T1000 (cell line): ENCODE data around the gene FOXP1.

Experiments used
- DNase-seq: peaks from one replicate; lab custom pipeline; 2025; ENCODE audit warnings: mixed read lengths; lab: John Stamatoyannopoulos, UW

Gene FOXP1

DNA sequence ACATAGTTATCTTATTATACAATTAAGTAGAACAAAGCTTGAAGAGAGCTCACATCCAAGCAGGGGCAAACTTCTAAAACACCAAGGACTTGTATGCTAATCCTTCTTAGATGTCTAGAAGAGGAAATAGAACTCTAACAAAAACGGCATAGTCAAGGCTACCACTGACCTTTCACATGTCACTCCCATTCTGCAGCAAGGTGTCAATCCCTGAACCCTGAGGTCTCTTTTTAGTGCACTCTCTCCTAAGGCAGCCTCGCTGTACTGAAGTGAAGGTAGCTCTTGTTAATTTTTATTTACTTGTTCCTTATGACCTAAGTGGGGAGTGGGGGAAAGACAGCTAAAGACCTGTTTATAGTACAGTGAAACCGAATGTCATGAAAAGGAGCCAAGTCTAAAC, 506.5 kb downstream of the FOXP1 start:
- no peak for DNase-seq

DNA sequence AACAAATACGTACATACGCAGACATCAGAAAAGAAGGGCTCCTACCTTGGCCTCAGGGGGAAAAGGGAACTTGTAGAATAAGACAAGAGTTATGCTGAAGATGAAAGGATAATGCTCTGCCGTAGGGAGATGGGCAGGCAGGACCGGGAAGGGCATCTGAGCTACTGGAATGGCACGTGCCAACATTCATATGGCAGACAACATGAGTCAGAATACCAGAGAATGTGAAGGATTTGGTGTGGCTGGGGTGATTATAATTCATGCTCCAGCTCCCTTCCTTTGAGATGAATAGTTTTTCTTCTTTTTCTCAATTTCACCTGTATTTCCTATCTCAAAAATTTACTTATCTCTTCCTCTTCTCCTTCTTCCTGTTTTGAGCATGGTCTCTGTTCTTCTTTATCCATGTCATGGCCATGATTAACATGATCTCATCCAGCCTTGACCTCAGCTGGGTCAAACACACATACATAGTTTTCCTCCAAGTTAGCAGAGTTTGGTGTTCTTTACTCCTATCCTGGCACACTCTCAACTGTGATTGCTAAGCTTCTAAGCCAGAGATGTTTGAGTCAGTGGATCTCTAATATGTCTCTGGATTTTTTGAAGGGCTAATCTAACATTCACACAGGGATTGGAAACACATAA, 507.0 kb downstream of the FOXP1 start:
- no peak for DNase-seq

DNA sequence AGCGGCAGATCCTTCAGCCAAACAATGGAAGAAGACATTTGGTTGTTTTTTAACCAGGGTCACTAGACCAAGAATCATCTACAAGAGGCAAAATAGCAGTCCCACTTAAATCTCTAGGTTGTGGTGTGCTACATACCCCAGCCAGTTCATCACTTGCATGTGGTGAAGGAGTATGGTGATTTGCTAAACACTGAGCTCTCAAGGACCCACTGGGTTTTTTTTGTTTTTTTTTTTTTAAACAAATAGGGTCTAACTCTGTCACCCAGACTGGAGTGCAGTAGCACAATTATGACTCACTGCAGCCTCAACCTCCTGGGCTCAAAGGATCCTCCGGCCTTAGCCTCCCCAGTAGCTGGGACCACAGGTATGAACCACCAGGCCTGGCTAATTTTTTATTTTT, 508.0 kb downstream of the FOXP1 start:
- no peak for DNase-seq

DNA sequence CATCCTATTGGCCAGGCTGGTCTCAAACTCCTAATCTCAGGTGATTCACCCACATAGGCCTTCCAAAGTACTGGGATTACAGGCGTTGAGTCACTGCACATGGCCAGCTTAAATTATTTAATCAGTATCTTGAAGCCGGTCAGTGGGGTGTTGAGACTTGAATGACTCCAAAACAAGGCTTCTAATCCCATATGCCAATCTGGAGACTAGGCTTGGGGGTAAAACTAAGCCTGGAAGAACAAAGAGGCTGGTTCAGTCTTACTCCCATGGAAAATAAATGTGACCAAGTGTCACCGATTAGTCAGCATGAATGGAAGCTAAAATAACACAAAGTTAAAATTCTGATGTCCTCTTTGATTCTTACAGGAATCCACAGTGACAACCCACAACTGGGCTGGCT, 509.1 kb downstream of the FOXP1 start:
- no peak for DNase-seq

DNA sequence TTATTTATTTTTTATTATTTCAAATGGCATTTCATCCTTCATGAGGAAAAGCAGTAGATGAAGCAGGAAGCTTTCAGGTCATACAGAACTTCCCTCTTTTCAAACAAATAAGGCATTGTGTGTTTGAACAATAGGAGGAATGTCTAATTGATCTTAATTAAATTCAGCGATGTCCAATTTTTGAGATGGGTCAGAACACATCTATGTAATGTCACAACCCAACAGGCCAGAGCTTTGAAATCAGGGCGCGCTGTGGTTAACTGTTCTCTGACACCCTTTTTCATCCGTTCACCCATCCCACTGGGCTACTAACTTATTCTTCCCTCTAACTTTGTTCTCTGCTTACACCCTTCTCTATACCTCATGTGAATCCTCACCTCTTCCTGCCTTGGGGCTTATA, 510.5 kb downstream of the FOXP1 start:
- DNase-seq, result no peak

DNA sequence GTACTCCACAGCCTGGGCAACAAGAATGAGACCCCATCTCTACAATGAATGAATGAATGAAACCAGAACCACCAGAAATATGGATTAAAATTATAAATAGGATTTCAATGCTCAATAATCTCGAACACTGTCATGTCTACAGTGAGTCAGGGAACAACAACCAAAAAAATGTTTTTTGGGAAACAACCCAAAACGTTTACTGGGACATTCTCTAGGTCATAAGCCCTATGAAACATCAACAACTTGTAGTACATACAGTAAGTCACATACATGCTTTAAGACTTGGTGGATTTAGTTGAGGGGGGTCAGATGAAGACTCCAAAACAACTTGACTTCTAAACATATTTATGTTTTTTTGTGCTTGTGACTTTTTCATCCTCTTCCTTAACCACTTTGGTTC, 511.2 kb downstream of the FOXP1 start:
- no peak for DNase-seq

DNA sequence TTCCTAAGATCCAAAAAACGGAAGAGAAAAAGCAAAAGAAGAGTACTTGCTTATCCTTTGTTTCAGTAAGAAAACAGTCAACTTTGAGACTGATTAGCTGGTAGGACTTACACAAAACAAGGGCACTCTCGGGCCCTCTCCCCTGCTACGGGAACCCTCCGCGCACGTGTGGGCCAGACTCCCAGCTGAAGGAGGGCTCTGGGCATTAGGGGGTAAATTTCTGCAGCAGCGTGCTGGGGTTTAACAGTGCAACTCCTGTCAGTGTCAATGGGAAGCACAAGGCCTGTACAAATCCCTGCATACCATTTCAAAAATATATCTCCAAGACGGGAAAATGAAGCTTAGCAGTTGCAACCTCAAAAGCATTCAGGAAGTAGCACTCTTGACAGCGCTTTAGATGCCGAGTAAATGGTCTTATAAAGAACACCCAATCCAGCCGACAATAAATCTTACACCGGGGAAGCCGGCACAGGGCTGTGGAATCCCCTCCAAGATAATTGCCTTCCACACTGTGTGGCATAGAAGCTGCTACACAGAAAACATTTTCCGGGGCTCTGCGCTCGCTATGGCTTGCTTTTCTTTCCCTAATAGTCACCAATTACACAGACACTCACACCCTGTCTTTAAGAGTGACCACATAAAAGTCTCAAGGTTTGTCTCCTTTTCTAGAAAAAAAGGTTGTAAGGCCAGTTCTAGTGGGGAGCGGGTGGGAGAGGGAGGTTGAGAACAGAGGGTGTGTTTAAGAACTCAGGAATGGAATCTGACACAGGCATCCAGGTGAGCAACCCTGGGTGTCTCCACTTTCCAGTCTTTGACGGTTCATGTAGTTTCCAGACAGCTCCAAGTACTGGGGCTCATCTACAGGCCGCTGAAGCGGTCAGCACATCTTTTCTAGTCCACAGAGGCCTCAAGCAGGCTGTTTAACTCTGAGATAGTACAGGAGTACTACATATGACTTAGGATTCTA, 512.7 kb downstream of the FOXP1 start:
- no peak for DNase-seq

DNA sequence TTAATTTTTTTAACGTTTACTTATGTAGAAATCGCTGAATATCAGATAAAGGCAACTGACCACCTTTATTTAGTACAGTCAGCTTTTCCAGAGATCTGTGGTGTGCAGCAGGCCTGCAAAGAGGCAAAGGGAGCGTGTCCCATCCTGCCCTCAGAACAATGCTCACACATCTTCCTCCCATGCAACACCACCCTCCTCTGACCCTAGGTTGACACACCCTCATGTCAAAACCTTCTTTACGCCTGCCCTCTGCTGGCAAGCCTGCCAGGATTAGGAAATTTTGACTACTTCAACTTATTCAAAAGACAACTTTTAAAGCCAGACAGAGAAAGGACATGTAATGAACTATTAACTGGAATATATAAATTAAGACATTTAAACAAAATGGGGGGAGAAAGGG, 513.7 kb downstream of the FOXP1 start:
- no peak for DNase-seq

DNA sequence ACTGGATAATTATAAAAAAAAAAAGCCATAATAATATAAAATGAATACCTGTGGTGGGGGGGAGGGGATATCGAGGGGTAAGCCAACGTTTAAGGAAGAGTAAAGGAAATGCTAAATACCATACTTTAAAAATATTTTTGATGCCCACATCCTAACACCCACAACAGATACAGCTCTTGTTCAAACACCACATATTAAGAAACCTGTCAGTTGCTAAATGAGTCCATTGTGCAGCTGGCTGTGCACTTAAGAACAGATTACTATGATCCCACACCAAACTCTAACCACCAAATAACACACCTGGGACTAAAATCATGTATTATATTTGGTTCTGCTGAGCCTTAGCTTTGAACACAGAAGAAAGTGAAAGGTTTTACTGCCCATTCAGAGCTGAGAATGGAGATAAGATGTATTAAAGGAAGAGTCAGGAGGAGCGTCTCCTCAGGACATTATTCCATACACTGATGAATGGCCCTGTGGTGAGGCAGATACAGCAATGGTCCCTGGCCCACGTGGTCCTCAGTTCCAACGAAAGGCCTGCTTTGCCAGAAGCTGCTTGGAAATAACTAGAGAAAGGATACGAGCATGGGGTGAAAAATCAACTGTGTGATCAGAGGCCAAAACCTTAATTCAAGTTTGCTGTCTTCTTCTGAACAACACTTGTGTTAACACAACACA, 515.4 kb downstream of the FOXP1 start:
- no peak for DNase-seq

DNA sequence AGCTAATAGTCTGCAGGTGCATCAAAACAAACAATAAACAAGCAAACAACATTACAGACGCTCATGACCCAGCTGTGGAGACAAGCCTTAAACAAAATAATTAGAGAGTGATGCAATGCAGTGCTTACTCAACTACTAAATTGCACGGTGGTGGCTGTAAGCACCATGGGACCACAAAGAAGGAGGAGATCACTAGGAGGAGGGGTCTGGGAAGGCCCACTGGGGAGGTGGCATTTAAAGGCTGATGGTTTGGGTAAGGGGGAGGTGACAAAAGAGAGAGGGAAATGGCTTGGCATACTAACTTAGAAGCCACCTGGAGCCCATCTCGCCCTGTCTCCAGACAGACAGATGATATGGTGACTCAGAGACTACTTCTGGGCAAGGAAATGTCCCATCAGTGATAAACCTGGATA, 516.7 kb downstream of the FOXP1 start:
- no peak for DNase-seq

DNA sequence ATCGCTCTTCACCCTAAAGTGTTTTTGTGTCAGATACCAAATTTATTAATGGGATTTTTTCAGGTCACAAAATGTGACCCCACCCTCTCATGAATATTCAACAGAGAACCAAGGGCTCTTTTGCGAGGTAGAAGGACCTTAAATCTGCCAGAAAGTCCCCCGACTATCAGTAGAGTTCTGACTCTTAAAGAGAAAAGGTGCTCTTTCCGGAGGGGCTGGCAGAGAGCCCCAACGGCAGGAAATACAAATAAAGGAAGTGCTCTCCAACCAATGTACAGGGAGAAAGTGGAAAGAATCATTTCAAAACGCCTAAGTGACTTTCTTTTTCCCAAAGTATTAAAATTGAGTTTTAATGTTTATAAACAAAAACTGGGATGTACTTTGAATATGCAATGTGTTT, 517.2 kb downstream of the FOXP1 start:
- DNase-seq, result no peak

DNA sequence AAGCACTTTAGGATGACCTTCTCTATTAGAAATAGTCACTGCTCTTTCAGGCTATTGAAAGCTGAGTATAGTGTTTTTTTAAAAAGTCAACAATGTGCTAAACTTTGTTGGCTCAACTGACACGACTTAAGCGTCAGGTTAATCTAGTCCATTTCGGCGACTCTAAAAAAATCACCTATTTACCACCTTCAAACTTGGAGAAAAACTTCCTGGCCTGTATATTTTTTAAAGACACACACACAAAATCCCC, 517.8 kb downstream of the FOXP1 start:
- no peak for DNase-seq

DNA sequence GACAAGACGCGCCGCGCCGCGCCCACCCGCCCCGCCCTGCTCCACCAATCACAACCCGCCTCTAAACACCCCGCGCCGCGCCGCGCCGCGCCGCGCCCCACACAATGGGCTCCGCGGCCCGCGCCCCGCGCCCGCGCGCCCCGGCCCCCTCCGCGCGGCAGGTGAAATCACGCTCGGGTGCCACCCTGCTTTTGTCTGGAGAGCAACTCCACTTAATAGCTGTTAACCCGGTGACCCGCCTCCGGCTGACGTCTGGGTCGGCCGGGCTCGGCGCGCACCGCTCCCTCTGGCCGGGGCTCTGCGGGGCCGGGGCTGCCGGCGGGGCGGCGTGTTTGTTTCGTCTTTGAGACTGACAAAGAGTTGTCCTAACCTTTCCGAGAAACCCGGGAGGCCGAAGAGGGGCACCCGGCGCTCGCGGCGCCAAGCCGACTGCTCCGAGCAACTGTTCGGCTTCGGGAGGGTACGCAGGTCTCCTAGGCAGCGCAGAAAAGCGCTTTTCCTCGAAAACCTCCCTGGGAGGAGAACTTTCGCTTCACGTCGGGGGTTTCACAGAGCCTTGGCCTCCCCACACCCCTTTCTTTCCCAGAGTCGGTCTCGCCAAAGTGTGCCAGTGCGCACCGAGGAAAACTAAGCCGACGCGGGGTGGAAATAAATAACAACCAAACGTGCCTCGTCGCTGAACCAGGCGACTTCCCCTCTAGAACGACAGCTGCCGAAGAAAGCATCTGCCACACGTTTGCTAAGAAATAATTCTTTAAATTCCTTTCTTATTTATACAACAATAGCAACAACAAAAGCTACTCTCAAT, 518.4 kb downstream of the FOXP1 start:
- DNase-seq, result peak; percentile 52

DNA sequence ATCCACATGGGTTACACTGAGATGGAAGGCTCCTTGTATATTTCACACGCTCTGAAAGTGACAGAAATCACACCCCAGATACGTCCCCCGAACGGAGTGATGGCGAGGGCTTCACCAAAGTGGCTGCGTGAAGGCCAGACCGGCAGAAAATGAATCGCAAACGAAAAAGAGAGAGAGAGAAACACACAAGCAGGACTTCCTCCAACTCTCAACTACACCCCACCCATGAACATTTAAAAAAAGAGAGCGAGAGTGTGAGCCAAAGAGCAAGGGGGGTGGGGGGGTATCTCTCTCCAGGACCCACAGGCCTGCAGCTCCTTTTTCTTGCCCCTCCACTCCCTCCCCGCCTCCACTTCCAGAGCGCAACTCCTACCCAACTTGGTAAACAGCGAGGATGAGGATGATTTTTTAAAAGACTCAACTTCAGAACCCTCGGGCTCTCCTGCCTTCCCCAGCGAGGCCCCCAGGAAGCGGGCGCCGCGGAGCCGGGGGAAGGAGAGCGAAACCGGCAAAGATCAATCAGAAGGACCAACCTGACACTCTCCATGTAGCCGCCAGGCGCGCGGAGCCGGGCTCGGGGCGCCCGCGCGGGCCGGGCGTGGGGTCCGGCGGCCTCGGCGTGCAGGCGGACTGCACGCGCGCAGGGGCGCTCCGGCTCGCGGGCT, 519.1 kb downstream of the FOXP1 start:
- DNase-seq, result peak; percentile 52

DNA sequence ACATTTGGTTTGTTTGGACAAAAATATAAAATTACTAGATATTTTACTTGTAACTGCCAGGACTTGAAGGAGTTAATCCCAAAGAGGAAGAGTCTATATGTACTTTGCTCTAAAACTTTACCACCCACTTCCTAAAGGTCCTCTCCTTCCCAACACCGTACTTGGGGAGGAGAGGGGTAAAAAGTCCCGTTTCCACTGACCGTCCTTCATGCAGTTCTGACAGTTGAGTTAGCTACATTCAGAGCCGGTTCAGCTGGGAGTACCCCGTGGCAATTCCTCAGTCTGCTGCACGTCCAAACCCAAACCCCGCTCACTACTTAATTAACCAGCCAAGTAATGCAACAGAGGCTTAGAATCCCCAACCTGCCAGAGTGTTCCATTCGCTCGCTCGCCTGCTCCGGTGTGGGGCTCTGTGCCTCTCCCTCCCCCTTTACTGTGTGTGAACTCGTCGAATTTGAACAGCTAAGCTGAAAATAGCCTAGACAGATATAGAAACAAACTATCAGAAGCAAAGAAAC, 519.7 kb downstream of the FOXP1 start:
- no peak for DNase-seq

DNA sequence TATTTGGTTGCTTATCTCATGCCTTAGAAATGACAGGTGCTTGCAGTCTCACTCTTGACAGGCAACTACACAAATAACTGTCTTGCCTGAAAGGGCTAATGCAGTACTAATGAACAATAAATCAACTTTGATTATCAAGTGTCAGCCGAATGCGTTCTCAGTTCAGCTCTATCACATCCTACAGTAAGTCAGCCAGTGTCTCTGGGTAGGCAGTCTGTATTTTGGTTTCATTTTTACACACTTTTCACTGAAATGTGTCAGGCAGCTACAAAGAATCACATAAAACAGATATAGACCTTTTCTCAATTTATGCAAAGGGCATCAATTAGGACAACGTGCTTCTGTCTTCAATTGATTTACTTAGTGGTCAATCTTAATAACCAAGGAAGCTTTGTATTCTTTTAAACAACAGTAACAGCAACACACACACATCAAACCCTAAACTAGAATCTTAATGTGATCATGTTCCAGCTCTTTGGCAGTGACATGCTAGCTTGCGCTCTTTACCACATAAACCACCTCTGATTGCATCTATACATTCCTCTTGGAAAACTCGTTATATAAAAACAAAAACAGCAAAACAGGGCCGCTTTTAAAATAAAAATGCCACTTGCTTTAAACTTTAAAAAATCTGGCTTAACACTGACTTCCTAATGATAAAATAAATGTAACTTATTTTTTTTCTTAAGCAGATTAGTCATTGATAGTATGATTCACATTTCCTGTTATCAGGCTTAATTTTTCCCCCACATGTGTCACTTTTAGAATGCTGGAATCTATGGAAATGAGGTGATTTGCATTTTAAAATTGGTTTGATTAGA, 520.4 kb downstream of the FOXP1 start:
- no peak for DNase-seq

DNA sequence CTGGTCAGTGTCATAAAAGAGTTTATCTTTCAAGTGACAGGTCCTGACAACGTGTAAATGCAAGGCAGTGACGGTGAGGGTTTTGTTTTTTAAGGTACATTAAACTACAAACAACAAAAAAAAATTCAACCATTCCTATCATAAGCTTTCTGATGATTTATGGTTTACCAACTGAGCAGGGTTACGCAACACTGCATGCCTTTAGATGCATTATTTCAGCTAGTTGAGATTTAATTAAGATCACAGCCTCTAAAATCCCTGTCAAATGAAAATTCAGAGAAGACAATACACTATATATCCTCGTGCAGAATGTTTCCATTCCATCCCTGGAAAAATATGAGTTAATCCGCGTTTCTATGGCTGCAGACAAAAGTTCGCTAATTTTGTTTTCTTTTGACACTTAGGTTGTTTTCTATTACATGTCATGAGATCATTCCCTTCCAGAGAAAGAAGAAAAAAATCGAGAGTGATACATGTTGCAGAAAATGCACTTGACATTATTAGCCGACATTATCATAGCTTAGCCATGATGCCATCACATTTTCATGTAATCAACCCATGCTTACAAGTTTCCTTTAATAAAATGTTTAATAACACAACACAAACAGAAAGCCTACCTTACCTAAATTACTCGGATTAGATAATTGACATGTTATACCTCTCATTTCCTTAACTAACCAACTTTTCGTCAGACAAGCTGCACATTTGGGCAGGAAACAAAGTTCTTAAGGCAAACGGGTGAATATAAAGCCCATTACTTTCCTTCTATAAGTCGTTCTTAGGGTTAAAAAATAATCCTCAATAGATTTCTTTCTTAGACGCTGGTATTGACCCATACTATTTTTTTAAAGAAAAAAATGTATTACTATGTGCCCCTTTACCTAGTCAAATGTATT, 521.2 kb downstream of the FOXP1 start:
- DNase-seq, result no peak

DNA sequence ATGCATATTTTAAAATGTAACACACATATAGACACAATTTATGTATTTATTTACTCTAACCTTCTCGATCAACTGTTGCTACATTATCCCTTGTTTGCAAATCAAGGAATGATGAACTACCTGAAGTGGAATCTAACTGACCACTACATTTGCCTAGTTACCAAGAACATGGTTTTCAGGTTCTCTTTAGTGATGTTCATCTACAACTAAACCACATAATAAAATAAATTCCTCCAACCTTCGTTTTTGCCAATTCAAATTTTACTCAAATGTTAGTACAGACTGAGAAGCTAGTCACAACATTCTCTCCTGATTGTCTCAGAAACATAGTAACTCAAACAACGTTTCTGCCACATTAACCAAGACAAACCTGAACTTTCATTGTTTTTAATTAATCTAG, 521.9 kb downstream of the FOXP1 start:
- no peak for DNase-seq

DNA sequence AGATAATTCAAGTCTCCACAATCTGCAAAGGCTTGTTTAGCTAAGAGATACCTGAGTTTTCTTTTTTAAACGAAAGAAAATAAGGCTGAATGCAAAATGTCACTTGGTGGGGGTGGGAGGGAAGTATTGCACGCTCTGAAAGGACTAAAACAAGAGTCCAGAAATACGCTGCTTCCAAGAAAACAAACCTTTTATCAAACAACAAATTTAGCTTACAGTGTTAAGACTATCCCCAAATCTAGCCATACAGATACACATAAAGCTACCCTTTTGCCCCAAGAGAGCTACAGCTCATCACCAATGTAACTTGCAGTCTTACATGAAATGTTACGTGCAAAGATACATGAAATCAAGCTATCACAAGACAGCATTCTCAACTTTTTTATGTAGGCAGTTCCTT, 522.5 kb downstream of the FOXP1 start:
- no peak for DNase-seq

DNA sequence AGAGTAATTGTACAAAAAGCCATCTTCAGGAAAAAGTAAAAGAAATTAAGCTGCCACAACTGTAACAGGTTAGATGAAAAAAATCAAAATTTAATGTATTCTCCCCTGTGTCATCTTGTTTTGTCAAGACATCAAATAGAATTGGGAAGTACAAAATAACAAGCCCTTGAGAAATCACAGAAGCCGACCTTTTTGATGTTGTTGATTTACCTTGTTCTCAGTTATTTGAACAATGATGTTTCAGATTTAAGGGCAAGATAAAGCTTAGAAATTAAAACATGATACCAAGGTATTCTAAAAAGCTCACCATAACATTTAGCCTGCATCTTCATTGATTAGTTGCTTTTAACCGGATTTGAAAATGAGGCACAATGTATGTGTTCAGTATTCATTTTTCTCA, 523.0 kb downstream of the FOXP1 start:
- no peak for DNase-seq
